ENCODE results near the gene SMC1A. TPM values are rescaled to one million over a fixed set of nuclear protein-coding genes. Genes with fewer than 3 reads are reported as not detected.

The SMC1A gene
- total and polyA plus RNA-seq, 2 experiments from 2014 or later: 48.3 to 59.5 TPM

GRCh38 chrX:53440621-53441517, 18.4 kb upstream of the SMC1A start:
- Histone ChIP-seq H3K9me3 (ENCODE audit: low read depth) (no peaks in the 10 kb centered on the region), H3K27ac (no peak overlapping the region), H3K27me3 (peaks cover 5% of the 10 kb centered on the region), H3K4me1 (ENCODE audit: low read depth) (no peaks in the 10 kb centered on the region), H3K36me3 (no peaks in the 10 kb centered on the region), H3K4me3 (no peak overlapping the region)
- DNase-seq (ENCODE audit: low read depth in 1 of 2, low spot score in 1 of 2): peak in 1 of 2 donors; percentile 55
- TF ChIP-seq, protein P1, sequence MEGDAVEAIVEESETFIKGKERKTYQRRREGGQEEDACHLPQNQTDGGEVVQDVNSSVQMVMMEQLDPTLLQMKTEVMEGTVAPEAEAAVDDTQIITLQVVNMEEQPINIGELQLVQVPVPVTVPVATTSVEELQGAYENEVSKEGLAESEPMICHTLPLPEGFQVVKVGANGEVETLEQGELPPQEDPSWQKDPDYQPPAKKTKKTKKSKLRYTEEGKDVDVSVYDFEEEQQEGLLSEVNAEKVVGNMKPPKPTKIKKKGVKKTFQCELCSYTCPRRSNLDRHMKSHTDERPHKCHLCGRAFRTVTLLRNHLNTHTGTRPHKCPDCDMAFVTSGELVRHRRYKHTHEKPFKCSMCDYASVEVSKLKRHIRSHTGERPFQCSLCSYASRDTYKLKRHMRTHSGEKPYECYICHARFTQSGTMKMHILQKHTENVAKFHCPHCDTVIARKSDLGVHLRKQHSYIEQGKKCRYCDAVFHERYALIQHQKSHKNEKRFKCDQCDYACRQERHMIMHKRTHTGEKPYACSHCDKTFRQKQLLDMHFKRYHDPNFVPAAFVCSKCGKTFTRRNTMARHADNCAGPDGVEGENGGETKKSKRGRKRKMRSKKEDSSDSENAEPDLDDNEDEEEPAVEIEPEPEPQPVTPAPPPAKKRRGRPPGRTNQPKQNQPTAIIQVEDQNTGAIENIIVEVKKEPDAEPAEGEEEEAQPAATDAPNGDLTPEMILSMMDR (IDR thresholded peaks at IDR 0.05; ENCODE audit: low read depth, low read length): no peak

DNA sequence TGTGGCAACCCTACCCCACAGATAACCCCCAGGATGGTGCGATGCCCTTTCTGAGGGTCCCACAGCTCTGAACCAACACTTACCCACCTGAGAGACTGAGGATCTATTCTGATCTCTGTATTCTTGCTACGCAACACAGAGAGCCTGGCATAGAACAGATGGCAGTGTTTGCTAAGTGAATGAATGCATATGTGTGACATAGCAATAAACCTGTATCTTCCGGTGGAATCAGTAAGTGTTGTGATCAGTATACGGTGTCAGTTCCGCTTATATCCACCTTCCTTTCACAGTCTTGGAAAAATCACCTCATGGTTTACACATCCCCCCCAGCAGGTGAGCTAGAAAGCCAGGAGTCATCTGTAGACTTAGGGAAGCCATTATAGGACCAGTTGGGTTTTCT, 17.6 kb upstream of the SMC1A start:
- TF ChIP-seq, protein P1 (IDR thresholded peaks at IDR 0.05; ENCODE audit: low read depth, low read length): no peak
- Histone ChIP-seq H3K4me1 (ENCODE audit: low read depth) (no peaks in the 10 kb centered on the region), H3K4me3 (no peak overlapping the region), H3K36me3 (no peaks in the 10 kb centered on the region), H3K9me3 (ENCODE audit: low read depth) (no peaks in the 10 kb centered on the region), H3K27ac (no peak overlapping the region), H3K27me3 (peaks cover 5% of the 10 kb centered on the region)
- DNase-seq (ENCODE audit: low read depth in 1 of 2, low spot score in 1 of 2): no peak

GRCh38 chrX:53438832-53439230, 16.4 kb upstream of the SMC1A start:
- H3K27ac ChIP-seq: no peak overlapping the region
- peaks cover 5% of the 10 kb centered on the region for H3K27me3 ChIP-seq
- H3K9me3 ChIP-seq (ENCODE audit: low read depth): no peaks in the 10 kb centered on the region
- H3K4me3 ChIP-seq: no peak overlapping the region
- H3K36me3 ChIP-seq: no peaks in the 10 kb centered on the region
- no peaks in the 10 kb centered on the region for H3K4me1 ChIP-seq (ENCODE audit: low read depth)
- no peak for DNase-seq (ENCODE audit: low read depth in 1 of 2, low spot score in 1 of 2)
- TF ChIP-seq, protein P1 (IDR thresholded peaks at IDR 0.05; ENCODE audit: low read depth, low read length): no peak

- Histone ChIP-seq H3K36me3 (no peaks in the 10 kb centered on the region), H3K27ac (no peak overlapping the region), H3K9me3 (ENCODE audit: low read depth) (no peaks in the 10 kb centered on the region), H3K4me3 (no peak overlapping the region), H3K27me3 (peaks cover 5% of the 10 kb centered on the region), H3K4me1 (ENCODE audit: low read depth) (no peaks in the 10 kb centered on the region)
- TF ChIP-seq, protein P1 (IDR thresholded peaks at IDR 0.05; ENCODE audit: low read depth, low read length): no peak
- no peak for DNase-seq (ENCODE audit: low read depth in 1 of 2, low spot score in 1 of 2)
These were observed 15.8 kb upstream of the SMC1A start for GRCh38 chrX:53438174-53438831.

GRCh38 chrX:53437206-53437605, 14.8 kb upstream of the SMC1A start:
- H3K4me1 ChIP-seq (ENCODE audit: low read depth): no peaks in the 10 kb centered on the region
- peaks cover 2% of the 10 kb centered on the region for H3K36me3 ChIP-seq
- no peaks in the 10 kb centered on the region for H3K9me3 ChIP-seq (ENCODE audit: low read depth)
- no peak overlapping the region for H3K27ac ChIP-seq
- TF ChIP-seq, protein P1 (IDR thresholded peaks at IDR 0.05; ENCODE audit: low read depth, low read length): no peak
- peaks cover 5% of the 10 kb centered on the region for H3K27me3 ChIP-seq
- DNase-seq (ENCODE audit: low read depth in 1 of 2, low spot score in 1 of 2): no peak
- H3K4me3 ChIP-seq: no peak overlapping the region
